H9 (cell line): ENCODE results near the gene SHB. TPM values are rescaled to one million over a fixed set of nuclear protein-coding genes. Genes with fewer than 3 reads are reported as not detected.

ENCODE experiments used
- DNase-seq: peaks from one replicate; pipeline ENCODE4 v3.0.0-alpha.2; 2017
- H2AFZ ChIP-seq: one replicate; pipeline ENCODE4 v1.6.1; 2013; ENCODE audit warnings: mild to moderate bottlenecking, low read length, control low read depth, moderate library complexity
- H2AK5ac ChIP-seq: 2 replicates; pipeline ENCODE4 v1.6.1; 2013; ENCODE audit warnings: low read length, control low read depth, mixed read lengths; ENCODE audit not compliant: insufficient read length
- H2BK120ac ChIP-seq: one replicate; pipeline ENCODE4 v1.6.1; 2013; ENCODE audit warnings: low read depth, mild to moderate bottlenecking, low read length, control low read depth, inconsistent platforms; ENCODE audit not compliant: poor library complexity, severe bottlenecking
- H2BK12ac ChIP-seq: 2 replicates; pipeline ENCODE4 v1.6.1; 2013; ENCODE audit warnings: low read length, control low read depth, mixed read lengths, low read depth; ENCODE audit not compliant: insufficient read length
- H2BK15ac ChIP-seq: 2 replicates; pipeline ENCODE4 v1.6.1; 2013; ENCODE audit warnings: low read depth, low read length, control low read depth
- H2BK20ac ChIP-seq: one replicate; pipeline ENCODE4 v1.6.1; 2013; ENCODE audit warnings: low read depth, mild to moderate bottlenecking, low read length, control low read depth, inconsistent platforms; ENCODE audit not compliant: poor library complexity, severe bottlenecking
- H2BK5ac ChIP-seq: 2 replicates; pipeline ENCODE4 v1.6.1; 2013; ENCODE audit warnings: low read length, control low read depth, mixed read lengths; ENCODE audit not compliant: insufficient read length
- H3K14ac ChIP-seq: 2 replicates; pipeline ENCODE4 v1.6.1; 2013; ENCODE audit warnings: low read length, control low read depth; ENCODE audit not compliant: insufficient read depth
- H3K18ac ChIP-seq: 2 replicates; pipeline ENCODE4 v1.6.1; 2013; ENCODE audit warnings: low read depth, mild to moderate bottlenecking, mixed read lengths, low read length, control low read depth; ENCODE audit not compliant: insufficient read length
- H3K23ac ChIP-seq: 2 replicates; pipeline ENCODE4 v1.6.1; 2013; ENCODE audit warnings: low read length, control low read depth, mixed read lengths, low read depth; ENCODE audit not compliant: insufficient read length
- H3K23me2 ChIP-seq: 2 replicates; pipeline ENCODE4 v1.6.1; 2013; ENCODE audit warnings: low read depth, mild to moderate bottlenecking, mixed read lengths, low read length, control low read depth; ENCODE audit not compliant: insufficient read length, poor library complexity, severe bottlenecking
- H3K27ac ChIP-seq: 2 replicates; pipeline ENCODE4 v1.5.1; 2013; ENCODE audit warnings: low read length, control low read depth, mixed read lengths, low read depth; ENCODE audit not compliant: insufficient read length
- H3K27me3 ChIP-seq: 2 replicates; pipeline ENCODE4 v1.6.1; 2013; ENCODE audit warnings: low read length, control low read depth, inconsistent platforms; ENCODE audit not compliant: insufficient read depth
- H3K4ac ChIP-seq: 2 replicates; pipeline ENCODE4 v1.6.1; 2013; ENCODE audit warnings: low read depth, mild to moderate bottlenecking, control low read depth, inconsistent platforms, low read length, moderate library complexity
- H3K4me1 ChIP-seq: 2 replicates; pipeline ENCODE4 v1.6.1; 2013; ENCODE audit warnings: low read length, control low read depth, inconsistent platforms; ENCODE audit not compliant: insufficient read depth
- H3K4me2 ChIP-seq: 2 replicates; pipeline ENCODE4 v1.6.1; 2013; ENCODE audit warnings: low read length, control low read depth, mixed read lengths; ENCODE audit not compliant: insufficient read length, insufficient read depth
- H3K56ac ChIP-seq: 2 replicates; pipeline ENCODE4 v1.6.1; 2013; ENCODE audit warnings: low read depth, mild to moderate bottlenecking, mixed read lengths, low read length, control low read depth; ENCODE audit not compliant: insufficient read length
- H3K79me1 ChIP-seq: 2 replicates; pipeline ENCODE4 v1.6.1; 2013; ENCODE audit warnings: low read depth, mild to moderate bottlenecking, moderate library complexity, low read length, control low read depth, inconsistent platforms; ENCODE audit not compliant: insufficient read depth, poor library complexity, severe bottlenecking
- H3K79me2 ChIP-seq: 2 replicates; pipeline ENCODE4 v1.6.1; 2013; ENCODE audit warnings: low read length, control low read depth, inconsistent platforms; ENCODE audit not compliant: insufficient read depth
- H3K9ac ChIP-seq: 2 replicates; pipeline ENCODE4 v1.6.1; 2013; ENCODE audit warnings: low read length, control low read depth, mixed read lengths; ENCODE audit not compliant: insufficient read length; ENCODE audit errors: extremely low read depth
- H3K9me3 ChIP-seq: one replicate; pipeline ENCODE4 v1.6.1; 2013; ENCODE audit warnings: low read depth, low read length, inconsistent platforms; ENCODE audit not compliant: control insufficient read depth
- H3T11ph ChIP-seq: one replicate; pipeline ENCODE4 v1.6.1; 2013; ENCODE audit warnings: mild to moderate bottlenecking, low read length, control low read depth, inconsistent platforms
- H4K20me1 ChIP-seq: one replicate; pipeline ENCODE4 v1.6.1; 2013; ENCODE audit not compliant: control insufficient read depth, insufficient read length, insufficient read depth
- H4K5ac ChIP-seq: 2 replicates; pipeline ENCODE4 v1.6.1; 2013; ENCODE audit warnings: low read depth, mild to moderate bottlenecking, mixed read lengths, low read length, control low read depth; ENCODE audit not compliant: insufficient read length
- H4K8ac ChIP-seq: replicated peaks from 2 replicates; pipeline ENCODE4 v1.6.1; 2013; ENCODE audit warnings: low read length, control low read depth, mixed read lengths, low read depth; ENCODE audit not compliant: insufficient read length
- H4K91ac ChIP-seq: 2 replicates; pipeline ENCODE4 v1.6.1; 2013; ENCODE audit warnings: low read depth, mild to moderate bottlenecking, moderate library complexity, mixed read lengths, low read length, control low read depth; ENCODE audit not compliant: insufficient read length
- H3K27ac Mint-ChIP-seq, 3 experiments: 2 replicates in 2 of 3; 3 replicates in 1 of 3; pipeline ENCODE4 v1.8.0; 2020 to 2021; ENCODE audit warnings: mixed read lengths in 3 of 3, mild to moderate bottlenecking in 1 of 3, moderate library complexity in 1 of 3
- H3K27me3 Mint-ChIP-seq: 2 replicates; pipeline ENCODE4 v1.8.0; 2021; ENCODE audit warnings: low read depth, mild to moderate bottlenecking, moderate library complexity, mixed read lengths
- H3K36me3 Mint-ChIP-seq, 3 experiments: 2 replicates in 2 of 3; 3 replicates in 1 of 3; pipeline ENCODE4 v1.8.0; 2020 to 2021; ENCODE audit warnings: low read depth in 3 of 3, mixed read lengths in 3 of 3; ENCODE audit not compliant: insufficient read depth in 1 of 3
- H3K4me1 Mint-ChIP-seq, 2 experiments: 2 replicates each; pipeline ENCODE4 v1.8.0; 2020; ENCODE audit warnings: mixed read lengths in 2 of 2
- H3K4me3 Mint-ChIP-seq, 2 experiments: 2 replicates in 1 of 2; 3 replicates in 1 of 2; pipeline ENCODE4 v1.8.0; 2020 to 2021; ENCODE audit warnings: mild to moderate bottlenecking in 2 of 2, mixed read lengths in 2 of 2, moderate library complexity in 1 of 2
- H3K9me3 Mint-ChIP-seq, 2 experiments: 2 replicates in 1 of 2; 3 replicates in 1 of 2; pipeline ENCODE4 v1.8.0; 2020; ENCODE audit warnings: mild to moderate bottlenecking in 2 of 2, mixed read lengths in 2 of 2, moderate library complexity in 1 of 2
- CTCF ChIP-seq: fragments of 200-600 bp; sonication (generic); conservative IDR thresholded peaks from 3 replicates; pipeline ENCODE4 v1.8.0; 2021; ENCODE audit warnings: antibody characterized with exemption, mild to moderate bottlenecking
- WGBS: extraction: QIAGEN DNeasy Blood & Tissue Kit; methylation state at CpG from one replicate; pipeline ENCODE4 v1.1.7; 2013; ENCODE audit warnings: missing lambda C conversion rate, low lambda C conversion rate, mixed read lengths; ENCODE audit not compliant: insufficient read length; ENCODE audit errors: extremely low coverage; 5-methylcytosine and 5-hydroxymethylcytosine counted together
- total RNA-seq: library from RNA; stranded (reverse); gene quantifications from 2 replicates; pipeline ENCODE4 v1.2.1, GENCODE V29; 2021

The SHB gene
- total RNA-seq, 1 experiment from 2014 or later, result 14.6 TPM

GRCh38 chr9:37915911-37916470 is 153.0 kb downstream of the SHB start:
- Histone ChIP-seq H3T11ph (no peak overlapping the region), H2BK5ac (no peak overlapping the region), H4K20me1 (no peaks in the 10 kb centered on the region), H3K23ac (no peak overlapping the region), H3K56ac (no peak overlapping the region), H3K9ac (no peak overlapping the region), H4K8ac (no peak overlapping the region), H3K9me3 (no peaks in the 10 kb centered on the region), H3K27ac (no peak overlapping the region), H2BK20ac (no peak overlapping the region), H3K79me2 (no peaks in the 10 kb centered on the region), H3K27me3 (no peaks in the 10 kb centered on the region), H2AK5ac (no peak overlapping the region), H2AFZ (no peak overlapping the region), H4K91ac (no peak overlapping the region), H3K14ac (no peak overlapping the region), H3K18ac (no peak overlapping the region), H2BK120ac (no peak overlapping the region), H2BK15ac (no peak overlapping the region), H4K5ac (no peak overlapping the region), H3K4me2 (no peak overlapping the region), H3K79me1 (no peaks in the 10 kb centered on the region), H3K4ac (no peak overlapping the region), H2BK12ac (no peak overlapping the region), H3K23me2 (no peaks in the 10 kb centered on the region), H3K4me1 (no peaks in the 10 kb centered on the region; the same call in 1 of the 2 replicates)
- DNase-seq, result no peak
- no peak for TF ChIP-seq CTCF
- H3K36me3 Mint-ChIP-seq, result peaks cover 0 to 8% (median 0%) of the 10 kb centered on the region in 3 experiments; a peak in 1 of 7 replicates
- WGBS, result no CpG with 5 or more reads among the region's 14 CpGs
- 0 out of 7 replicates have a peak overlapping the region, but pooled peaks of 2 of the 3 experiments have one; percentile 23 to 35 for H3K27ac Mint-ChIP-seq
- peaks cover 24 to 38% of the 10 kb centered on the region in 2 experiments for H3K4me1 Mint-ChIP-seq
- H3K4me3 Mint-ChIP-seq, result no peak overlapping the region
- H3K27me3 Mint-ChIP-seq, result no peaks in the 10 kb centered on the region
- H3K9me3 Mint-ChIP-seq, result no peaks in the 10 kb centered on the region
